Chondrocyte (in vitro differentiated cells): ENCODE data around the gene THNSL1. TPM values are rescaled to one million over a fixed set of nuclear protein-coding genes. Genes with fewer than 3 reads are reported as not detected.
A peak's percentile ranks its signal among the peaks of the same experiment; 100 is the strongest.
"Not testable (repeated sequence)": the region's sequence is repeated elsewhere in the genome, so short reads cannot be mapped to it uniquely, and the experiment has no call there.

Source experiments
- DNase-seq: peaks from one replicate; pipeline ENCODE4 v3.0.0; 2021; ENCODE audit warnings: mixed read lengths, low spot score
- H3K27ac Mint-ChIP-seq: one replicate; pipeline ENCODE4 v1.8.0; 2021; ENCODE audit warnings: mild to moderate bottlenecking, moderate library complexity, mixed read lengths; ENCODE audit not compliant: unreplicated experiment
- H3K27me3 Mint-ChIP-seq: 2 replicates; pipeline ENCODE4 v1.8.0; 2021; ENCODE audit warnings: low read depth, mixed read lengths
- H3K36me3 Mint-ChIP-seq: 2 replicates; pipeline ENCODE4 v1.8.0; 2021; ENCODE audit warnings: low read depth, mixed read lengths
- H3K4me1 Mint-ChIP-seq: 2 replicates; pipeline ENCODE4 v1.8.0; 2021; ENCODE audit warnings: low read depth, mild to moderate bottlenecking, mixed read lengths
- H3K4me3 Mint-ChIP-seq: one replicate; pipeline ENCODE4 v1.8.0; 2021; ENCODE audit warnings: mild to moderate bottlenecking, moderate library complexity, mixed read lengths; ENCODE audit not compliant: unreplicated experiment
- H3K9me3 Mint-ChIP-seq: 2 replicates; pipeline ENCODE4 v1.8.0; 2021; ENCODE audit warnings: low read depth, mixed read lengths
- total RNA-seq: library from RNA; stranded (reverse); gene quantifications from 3 replicates; pipeline ENCODE4 v1.2.1, GENCODE V29; 2021
- TF ChIP-seq, protein P1 (sequence below): fragments of 200-600 bp; sonication (generic); IDR thresholded peaks from 2 replicates; pipeline ENCODE4 v1.5.0; 2021; ENCODE audit warnings: antibody characterized with exemption, mild to moderate bottlenecking, moderate library complexity

Gene THNSL1
- total RNA-seq, 1 donor from 2014 or later = 3.0 TPM

DNA sequence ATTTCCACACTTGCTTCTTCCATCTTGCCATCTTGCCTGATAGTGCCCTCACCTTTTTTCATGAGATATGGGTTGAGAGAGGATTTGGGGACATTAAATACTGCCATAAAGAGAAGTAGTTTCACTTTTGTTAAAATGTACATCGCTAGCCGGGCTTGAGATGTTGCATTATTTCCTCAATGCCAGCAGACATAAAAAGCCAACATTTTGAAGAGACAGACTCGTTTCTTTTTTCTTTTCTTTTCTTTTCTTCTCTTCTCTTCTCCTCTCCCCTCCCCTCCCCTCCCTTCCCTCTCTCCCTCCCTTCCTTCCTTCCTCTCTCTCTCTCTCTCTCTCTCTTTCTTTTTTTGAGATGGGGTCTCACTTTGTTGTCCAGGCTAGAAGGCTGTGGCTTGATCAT is 18.4 kb upstream of the THNSL1 start:
- Mint-ChIP-seq H3K4me1 (no peaks in the 10 kb centered on the region), H3K36me3 (peaks cover 8% of the 10 kb centered on the region), H3K27ac (no peak overlapping the region), H3K4me3 (no peak overlapping the region), H3K27me3 (peaks cover 1% of the 10 kb centered on the region), H3K9me3 (peaks cover 21% of the 10 kb centered on the region)
- TF ChIP-seq, protein P1, sequence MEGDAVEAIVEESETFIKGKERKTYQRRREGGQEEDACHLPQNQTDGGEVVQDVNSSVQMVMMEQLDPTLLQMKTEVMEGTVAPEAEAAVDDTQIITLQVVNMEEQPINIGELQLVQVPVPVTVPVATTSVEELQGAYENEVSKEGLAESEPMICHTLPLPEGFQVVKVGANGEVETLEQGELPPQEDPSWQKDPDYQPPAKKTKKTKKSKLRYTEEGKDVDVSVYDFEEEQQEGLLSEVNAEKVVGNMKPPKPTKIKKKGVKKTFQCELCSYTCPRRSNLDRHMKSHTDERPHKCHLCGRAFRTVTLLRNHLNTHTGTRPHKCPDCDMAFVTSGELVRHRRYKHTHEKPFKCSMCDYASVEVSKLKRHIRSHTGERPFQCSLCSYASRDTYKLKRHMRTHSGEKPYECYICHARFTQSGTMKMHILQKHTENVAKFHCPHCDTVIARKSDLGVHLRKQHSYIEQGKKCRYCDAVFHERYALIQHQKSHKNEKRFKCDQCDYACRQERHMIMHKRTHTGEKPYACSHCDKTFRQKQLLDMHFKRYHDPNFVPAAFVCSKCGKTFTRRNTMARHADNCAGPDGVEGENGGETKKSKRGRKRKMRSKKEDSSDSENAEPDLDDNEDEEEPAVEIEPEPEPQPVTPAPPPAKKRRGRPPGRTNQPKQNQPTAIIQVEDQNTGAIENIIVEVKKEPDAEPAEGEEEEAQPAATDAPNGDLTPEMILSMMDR = no peak
- no peak for DNase-seq

DNA sequence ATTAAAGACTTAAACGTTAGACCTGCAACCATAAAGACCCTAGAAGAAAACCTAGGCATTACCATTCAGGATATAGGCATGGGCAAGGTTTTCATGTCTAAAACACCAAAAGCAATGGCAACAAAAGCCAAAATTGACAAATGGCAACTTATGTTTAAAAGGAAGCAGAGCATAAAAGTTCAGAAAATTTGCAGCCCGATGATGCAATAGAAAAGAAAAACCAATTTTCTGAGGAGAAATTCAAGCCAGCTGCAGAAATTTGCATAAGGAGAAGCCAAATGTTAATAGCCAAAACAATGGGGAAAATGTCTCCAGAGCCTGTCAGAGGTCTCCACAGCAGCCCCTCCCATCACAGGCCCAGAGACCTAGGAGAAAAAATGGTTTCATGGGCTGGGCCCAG is 4.8 kb upstream of the THNSL1 start:
- not testable (repeated sequence) for DNase-seq, H3K27ac Mint-ChIP-seq, H3K9me3 Mint-ChIP-seq, H3K27me3 Mint-ChIP-seq, H3K4me3 Mint-ChIP-seq, H3K36me3 Mint-ChIP-seq
- peaks cover 13% of the 10 kb centered on the region for H3K4me1 Mint-ChIP-seq

DNA sequence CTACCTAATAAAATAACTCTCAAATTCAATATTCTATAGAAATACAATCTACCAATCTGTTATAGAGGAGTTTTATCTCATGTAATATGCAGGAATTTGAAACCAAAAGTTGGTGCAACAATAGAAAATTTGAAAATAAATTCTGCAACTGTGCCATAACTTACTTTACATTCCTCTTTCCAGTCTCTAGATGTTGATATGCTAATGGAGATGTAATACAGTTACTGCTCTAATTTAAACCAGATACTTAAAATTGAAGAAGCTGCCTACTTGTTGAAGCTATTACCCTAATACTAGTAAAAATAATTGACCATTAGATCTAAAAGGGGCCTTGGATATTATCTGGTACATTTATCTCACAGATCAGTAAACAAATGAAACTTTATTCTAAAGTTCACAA is 1.8 kb upstream of the THNSL1 start:
- H3K36me3 Mint-ChIP-seq = no peaks in the 10 kb centered on the region
- H3K9me3 Mint-ChIP-seq = no peaks in the 10 kb centered on the region
- no peak for DNase-seq
- no peaks in the 10 kb centered on the region for H3K27me3 Mint-ChIP-seq
- H3K4me3 Mint-ChIP-seq = no peak overlapping the region
- H3K27ac Mint-ChIP-seq = no peak overlapping the region
- H3K4me1 Mint-ChIP-seq = peaks cover 21% of the 10 kb centered on the region
- TF ChIP-seq, protein P1 = no peak

DNA sequence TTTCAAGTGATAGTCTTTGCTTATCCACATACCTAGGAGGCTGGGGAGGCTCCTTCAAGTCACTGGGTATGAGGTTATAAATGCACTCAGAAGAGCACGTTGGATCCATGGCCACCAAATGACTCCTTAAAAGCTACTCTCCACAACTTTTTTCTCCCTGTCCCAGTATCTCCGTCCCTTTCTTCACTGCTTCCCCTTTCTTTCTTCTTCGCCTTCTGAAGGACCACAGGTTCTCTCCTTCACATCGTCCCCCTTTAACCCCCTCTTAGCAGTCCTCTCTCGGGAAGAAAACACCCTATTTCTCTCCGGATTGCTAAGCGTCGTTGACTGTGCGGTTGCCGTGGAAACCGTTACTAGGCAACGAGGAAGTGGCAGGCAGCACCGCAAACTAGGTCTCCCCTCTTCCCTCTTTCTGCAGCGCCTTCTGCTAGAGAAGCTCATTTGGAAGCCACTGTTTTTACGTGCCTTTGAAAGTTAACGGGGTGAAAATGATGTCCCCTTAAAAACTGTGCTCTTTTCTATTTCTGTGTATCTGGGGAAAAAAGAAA is 510 bp upstream of the THNSL1 start, which contains the start of gene ENKUR:
ENKUR (minus strand) TSS at position 331 of the 548 bp plus-strand sequence; CDS start at position 109, 222 bp downstream.
- H3K27me3 Mint-ChIP-seq = no peaks in the 10 kb centered on the region
- H3K4me1 Mint-ChIP-seq = peaks cover 21% of the 10 kb centered on the region
- H3K4me3 Mint-ChIP-seq = peak within 1 kb of the TSS; percentile 86
- no peaks in the 10 kb centered on the region for H3K9me3 Mint-ChIP-seq
- no peaks in the 10 kb centered on the region for H3K36me3 Mint-ChIP-seq
- TF ChIP-seq, protein P1 = no peak
- peak within 1 kb of the TSS; percentile 97 for H3K27ac Mint-ChIP-seq
- DNase-seq = no peak

DNA sequence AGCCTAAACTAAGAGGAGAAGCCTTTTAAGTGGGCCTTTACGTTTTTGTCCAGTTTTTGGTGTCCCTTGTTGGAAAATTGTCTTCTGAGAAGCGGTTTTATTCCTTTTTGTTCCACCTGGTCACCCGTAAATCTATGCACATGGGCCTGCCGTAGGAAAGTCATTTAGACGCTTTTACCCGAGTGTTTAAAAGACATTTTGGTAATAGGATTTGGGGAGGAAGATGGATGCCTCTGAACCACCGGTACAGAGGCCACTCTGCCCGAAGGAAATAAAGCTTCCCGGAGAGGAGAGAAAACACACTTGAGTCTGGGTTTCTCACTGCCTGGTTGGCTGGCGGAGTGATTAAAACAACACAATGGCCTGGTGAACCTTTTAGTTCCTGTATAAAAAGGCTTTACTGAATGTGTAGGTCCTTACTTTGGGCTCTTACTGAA is 760 bp downstream of the THNSL1 start:
- TF ChIP-seq, protein P1 = no peak
- no peak for DNase-seq
- peak overlapping the region; percentile 97 for H3K27ac Mint-ChIP-seq
- H3K27me3 Mint-ChIP-seq = no peaks in the 10 kb centered on the region
- peaks cover 28% of the 10 kb centered on the region for H3K4me1 Mint-ChIP-seq
- peak overlapping the region; percentile 86 for H3K4me3 Mint-ChIP-seq
- H3K9me3 Mint-ChIP-seq = no peaks in the 10 kb centered on the region
- no peaks in the 10 kb centered on the region for H3K36me3 Mint-ChIP-seq

DNA sequence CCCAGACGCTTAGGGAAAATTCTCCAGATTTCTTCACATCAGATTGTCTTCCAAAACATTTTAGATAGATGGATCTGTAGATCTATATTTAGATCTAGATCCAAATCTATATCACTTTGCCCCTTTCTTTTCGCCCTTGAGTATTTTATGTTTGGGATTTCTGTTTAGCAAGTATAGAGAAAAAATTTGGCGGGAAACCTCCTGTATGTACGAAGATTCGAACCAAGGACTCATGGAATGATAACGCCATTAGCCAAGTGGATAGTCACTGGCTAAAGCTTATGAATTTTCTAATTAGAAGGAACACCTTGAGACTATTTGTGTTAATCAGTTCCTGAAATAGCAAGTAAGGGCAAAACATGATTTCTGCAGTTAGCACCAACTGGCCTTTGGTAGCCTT is 1.2 kb downstream of the THNSL1 start:
- no peaks in the 10 kb centered on the region for H3K27me3 Mint-ChIP-seq
- H3K4me1 Mint-ChIP-seq = peaks cover 32% of the 10 kb centered on the region
- H3K27ac Mint-ChIP-seq = peak overlapping the region; percentile 97
- TF ChIP-seq, protein P1 = no peak
- no peak for DNase-seq
- no peaks in the 10 kb centered on the region for H3K9me3 Mint-ChIP-seq
- H3K4me3 Mint-ChIP-seq = peak overlapping the region; percentile 86
- H3K36me3 Mint-ChIP-seq = no peaks in the 10 kb centered on the region
